GM21526 (cell line): ENCODE data around the gene GYPC.
"Not testable (repeated sequence)": the region's sequence is repeated elsewhere in the genome, so short reads cannot be mapped to it uniquely, and the experiment has no call there.

Experiments
- ATAC-seq: cut with Tn5 transposase; IDR thresholded peaks from one replicate; pipeline ENCODE4 v1.9.1; 2021; ENCODE audit warnings: moderate library complexity; ENCODE audit not compliant: unreplicated experiment, low FRiP score

GYPC gene

DNA sequence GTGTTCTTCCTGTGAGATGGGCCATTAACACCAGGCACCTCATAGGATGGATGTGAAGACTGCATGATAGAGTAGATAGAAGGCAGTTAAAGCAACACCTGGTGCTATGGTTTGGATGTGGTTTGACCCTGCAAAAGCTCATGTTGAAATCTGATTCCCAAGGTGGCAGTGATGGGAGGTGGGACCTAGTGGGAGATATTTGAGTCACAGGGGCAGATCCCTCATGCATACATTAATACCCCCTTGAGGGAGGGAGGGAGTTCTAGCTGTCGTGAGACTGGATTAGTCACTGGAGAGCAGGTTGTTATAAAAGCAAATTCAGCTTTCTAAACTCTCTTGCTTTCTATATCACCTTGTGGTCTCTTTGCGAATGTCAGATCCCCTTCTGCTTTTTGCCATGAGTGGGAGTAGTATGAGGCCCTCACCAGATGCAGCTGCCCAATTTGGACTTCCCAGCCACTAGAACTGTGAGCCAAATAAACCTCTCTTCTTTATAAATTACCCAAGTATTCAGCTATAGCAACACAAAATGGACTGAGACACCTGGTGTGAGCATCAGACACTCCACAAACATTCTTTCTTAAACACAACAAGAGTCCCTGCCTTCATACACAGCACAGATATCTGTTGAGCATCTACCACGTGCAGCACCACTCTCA is 37.1 kb downstream of the GYPC start:
- not testable (repeated sequence) for ATAC-seq

DNA sequence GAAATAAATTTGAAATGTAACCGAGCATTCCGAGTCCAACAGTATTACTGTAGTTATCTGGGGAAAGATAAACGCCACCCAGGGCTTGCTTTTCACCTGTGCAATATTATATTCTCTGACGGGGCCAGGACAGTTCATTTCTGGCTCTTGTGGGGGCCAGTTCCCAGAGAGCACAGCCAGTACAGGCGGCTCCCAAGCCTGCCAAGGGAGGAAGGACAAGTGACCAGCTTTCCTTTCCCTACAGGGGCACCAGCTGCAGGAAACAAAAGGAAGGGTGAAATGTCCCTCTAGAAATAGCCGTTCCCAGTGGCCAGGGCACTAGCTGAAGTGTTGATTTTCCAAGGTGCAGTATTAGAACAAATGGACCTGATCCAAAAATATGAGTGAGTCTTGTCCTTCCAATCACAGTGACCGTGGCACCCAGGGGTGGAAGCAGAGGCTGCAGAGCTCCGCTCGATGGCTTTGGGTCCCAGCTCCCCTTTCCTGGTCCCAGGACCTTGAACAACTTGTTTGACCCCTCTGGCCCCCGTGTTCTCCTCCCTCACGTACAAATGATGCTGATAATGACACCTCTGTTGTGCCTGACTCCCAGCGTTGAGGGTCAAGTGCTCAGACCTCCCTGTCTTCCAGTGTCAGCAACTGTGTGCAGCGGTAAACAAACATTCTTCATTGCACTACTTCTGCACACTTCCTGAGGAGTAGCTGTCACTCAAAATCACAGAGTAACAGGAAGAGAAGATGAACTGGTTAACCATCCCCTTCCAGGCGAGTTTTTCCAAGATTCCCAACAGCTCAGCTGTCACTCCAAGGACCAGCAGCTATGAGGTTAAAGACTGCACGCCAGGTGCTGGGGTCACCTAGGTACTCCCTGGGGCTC is 40.9 kb downstream of the GYPC start:
- no peak for ATAC-seq

DNA sequence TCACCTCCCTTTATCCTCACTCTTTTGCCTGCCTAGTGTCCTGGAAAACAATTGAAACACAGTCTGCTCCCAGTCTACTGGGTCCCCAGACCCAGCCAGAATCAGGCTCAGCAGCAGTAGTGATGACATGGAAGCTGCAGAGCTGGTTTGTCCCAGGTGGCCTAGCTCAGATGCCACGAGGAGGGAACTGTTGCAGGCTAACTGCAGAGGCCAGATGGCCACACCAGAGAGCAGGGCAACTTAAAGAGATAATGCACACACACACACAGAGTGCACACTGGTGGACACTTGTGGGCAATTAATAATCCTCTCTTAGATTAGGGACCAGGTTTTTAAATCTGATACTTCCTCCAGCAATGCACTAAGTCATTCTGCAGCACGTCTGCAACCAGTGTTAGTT is 42.4 kb downstream of the GYPC start:
- no peak for ATAC-seq

DNA sequence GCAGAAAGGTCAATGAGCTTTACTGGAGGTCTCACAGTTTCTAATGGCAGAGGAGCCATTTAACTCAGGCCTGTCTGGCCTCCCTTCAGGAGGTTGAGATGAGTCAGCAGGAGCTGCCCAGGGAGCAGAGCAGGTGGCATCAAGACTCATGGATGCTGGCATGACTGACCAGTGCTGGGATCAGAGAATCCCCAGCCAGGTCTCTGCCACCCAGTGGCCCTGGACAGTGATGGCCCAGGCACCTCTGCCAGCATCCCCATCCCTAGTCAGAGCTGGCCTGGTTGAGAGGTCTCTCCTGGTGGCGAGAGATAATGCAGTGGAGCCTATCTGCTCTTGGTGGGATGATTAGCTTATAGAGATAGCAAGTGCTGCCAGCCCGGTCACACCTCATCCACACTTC is 43.1 kb downstream of the GYPC start:
- no peak for ATAC-seq

DNA sequence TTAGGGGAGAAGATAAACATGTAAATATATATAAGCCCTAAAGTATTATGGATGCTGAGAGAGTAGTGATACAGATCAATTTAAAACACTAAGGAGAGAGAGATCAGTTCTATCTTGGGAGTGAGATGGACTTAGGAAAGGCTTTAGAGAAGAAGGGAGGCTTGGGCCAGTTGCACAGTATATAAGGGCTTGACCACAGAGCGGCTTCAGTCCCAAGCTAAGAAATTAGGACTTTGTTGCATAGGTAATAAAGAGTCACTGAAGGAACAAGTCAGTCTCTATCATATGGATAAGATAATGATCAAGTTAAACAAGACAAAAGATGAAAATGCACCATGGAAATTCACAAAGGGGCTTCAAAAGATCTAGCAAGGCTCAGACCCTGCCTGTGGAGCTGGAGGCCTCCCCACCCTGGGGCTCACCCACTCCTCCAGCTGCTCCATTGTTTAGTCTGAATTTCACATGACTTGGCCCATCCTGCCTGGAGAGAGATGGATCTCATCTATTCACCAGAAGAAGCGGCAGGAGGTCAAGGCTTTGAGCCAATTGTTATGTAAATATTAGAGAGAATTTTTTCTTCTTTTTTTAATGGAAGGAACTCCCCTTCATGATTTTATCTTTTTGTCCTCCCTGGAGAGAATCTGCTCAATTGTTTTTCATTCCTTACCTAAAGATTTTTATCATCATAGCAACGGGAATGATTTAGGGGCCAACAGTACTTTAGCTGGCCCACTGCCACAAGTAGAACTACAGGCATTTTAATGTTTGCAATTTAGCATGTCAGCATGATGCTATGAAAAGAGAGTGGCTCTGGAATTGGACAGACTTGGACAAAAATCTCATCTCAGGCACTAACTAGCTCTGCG is 44.0 kb downstream of the GYPC start:
- ATAC-seq = no peak

DNA sequence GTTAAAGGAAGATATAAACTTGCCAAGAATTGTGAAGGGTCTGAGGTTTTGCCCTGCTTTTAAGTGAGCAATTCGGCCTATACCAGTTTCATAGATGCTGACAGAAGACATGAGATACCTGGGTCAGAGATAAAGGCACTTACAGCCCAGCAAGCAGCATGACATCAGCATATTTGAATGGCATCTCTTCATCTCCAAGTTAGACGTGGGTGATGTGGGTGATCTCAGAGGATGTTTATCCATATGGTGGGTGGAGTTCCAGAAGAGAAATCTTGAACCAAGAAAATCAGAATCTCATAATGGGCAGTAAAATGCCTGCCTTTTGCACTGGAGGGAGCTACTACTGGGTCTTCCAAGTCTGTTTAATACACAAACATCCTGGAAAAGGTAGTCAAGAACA is 44.7 kb downstream of the GYPC start:
- ATAC-seq = no peak

DNA sequence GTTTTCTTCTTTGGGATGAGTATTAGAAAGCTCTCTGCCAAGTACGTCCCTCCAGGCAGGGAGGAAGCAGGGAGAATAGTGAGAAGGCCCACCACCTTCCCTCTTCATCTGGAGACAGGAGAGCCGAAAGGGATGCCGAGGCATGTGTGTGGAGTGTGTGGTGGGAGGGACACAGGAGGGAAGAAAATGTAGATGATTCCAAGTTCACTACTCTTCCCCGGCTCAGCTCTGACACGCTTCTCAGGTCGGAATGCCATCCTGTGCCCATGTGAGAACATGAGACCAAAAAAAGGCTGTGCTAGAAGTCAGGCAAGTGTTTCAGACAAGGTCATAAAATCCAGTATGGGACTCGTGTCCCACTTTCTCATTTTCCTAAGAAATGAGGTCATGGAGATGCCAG is 47.4 kb downstream of the GYPC start:
- ATAC-seq = no peak

DNA sequence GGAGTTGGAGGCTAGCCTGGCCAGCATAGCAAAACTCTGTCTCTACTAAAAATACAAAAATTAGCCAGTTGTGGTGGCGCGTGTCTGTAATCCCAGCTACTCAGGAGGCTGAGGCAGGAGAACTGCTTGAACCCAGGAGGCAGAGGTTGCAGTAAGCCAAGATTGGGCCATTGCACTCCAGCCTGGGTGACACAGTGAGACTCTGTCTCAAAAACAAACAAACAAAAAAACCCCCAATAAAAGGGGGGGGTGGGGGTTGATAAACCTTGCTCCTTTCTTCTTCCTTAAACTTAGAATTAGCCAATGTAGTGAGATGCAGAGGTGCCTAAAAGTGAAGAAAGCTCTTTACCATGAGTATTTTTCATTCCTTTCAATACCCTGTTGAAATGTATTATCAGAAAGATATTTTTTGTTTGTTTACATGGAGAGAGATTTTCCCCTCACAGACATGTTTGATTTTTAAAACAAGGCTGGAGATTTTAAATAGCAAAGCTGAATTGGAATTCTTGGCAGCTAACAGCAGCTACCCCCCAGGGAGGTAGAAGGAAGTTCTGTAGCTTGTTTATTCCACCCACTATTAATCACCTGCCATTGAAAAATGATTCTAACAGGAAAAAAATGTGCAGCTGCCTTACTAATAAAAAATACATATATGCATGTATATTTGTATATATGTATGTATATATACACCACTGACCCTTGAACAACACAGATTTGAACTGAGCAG is 48.6 kb downstream of the GYPC start:
- no peak for ATAC-seq

DNA sequence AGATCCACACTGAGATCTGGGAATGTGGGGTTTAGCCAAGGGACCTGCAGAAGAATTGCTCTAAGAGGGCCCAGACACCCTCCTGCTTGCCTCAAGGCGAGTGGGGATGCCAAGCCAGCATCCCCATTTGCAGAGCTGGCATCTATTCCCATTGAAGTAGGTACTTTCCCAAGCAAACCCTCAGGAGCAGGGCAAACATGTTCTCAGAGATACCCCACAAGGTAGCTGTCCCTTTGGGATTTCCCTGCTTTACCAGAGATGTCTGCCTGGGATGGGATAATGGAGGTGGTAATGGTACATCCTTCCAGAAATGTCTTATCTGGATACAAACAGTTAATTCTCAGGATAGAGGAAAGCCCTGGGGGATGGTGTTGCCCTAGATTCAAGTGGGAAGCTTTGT is 51.2 kb downstream of the GYPC start:
- ATAC-seq = no peak

DNA sequence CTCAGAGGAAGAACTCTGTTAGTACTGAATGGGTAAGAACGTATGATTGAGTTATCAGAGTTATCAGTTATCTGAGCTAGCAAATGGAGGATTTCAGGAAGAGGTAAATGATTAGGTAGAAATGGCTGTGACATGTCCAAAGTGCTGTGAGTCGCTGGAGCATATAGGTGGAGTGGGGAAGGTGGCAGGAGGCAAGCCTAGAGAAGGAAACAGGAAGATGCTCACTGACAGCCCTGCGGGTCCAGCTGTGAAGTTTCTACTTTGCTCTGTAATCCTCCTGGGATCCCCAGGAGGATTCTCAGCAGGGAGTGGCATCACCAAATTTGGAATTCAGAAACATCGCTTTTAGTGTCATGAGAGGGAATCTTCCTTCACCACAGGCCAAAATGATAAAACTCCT is 52.0 kb downstream of the GYPC start:
- no peak for ATAC-seq

DNA sequence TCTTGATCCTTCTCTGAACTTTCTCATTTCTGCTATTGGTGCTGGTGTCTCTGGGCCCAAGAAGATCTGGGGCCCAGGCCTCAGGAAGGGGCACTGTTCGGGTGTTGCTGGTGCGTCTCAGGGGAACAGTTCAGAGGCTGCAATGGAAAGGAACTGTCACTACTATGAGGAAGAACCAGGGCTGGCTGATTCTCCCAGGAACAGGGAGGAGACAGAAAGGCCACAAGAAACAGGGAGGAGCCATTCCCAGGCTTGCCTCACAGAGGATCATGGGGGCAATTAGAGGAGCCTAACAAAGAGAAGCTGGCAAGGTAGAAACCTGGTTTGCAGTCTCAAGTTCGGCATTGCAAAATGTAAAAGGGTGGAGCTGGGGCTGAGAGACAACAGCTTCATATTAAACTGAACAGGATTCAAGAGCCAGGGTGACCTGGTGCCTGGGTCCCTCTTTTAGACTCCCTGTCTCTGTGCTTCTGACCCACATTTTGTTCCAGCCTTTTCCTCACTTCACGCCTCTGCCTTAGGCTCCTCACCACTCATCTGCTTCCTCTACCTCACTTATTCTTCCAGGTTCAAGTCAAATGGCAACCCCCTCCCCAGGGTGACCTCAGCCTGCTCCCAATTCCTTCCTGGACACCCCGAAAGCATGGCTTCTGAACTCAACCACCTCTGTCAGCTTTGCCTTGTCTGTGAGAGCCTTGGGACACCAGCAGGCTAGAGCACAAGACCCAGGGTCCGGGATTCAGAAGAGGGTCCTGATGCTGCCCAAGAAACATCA is 58.4 kb downstream of the GYPC start:
- ATAC-seq = no peak

DNA sequence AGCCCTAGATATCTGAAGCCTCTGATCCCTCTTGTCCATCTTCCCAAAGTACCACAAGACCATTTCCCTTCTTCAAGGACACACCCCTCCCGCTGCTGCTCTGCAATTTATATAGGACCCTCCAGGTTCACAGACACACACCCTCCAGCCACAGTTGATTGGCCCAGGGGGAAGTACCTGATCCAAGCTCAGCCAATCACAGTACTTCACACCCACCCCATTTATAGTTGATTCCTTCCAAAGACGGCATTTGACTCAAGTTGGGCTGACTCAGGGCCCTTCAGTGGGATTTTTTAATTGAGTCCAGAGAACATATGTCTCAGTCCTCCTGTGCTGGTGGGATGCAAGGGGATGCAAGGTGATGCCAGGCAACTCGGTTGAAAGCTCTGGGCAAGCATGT is 59.2 kb downstream of the GYPC start:
- no peak for ATAC-seq

DNA sequence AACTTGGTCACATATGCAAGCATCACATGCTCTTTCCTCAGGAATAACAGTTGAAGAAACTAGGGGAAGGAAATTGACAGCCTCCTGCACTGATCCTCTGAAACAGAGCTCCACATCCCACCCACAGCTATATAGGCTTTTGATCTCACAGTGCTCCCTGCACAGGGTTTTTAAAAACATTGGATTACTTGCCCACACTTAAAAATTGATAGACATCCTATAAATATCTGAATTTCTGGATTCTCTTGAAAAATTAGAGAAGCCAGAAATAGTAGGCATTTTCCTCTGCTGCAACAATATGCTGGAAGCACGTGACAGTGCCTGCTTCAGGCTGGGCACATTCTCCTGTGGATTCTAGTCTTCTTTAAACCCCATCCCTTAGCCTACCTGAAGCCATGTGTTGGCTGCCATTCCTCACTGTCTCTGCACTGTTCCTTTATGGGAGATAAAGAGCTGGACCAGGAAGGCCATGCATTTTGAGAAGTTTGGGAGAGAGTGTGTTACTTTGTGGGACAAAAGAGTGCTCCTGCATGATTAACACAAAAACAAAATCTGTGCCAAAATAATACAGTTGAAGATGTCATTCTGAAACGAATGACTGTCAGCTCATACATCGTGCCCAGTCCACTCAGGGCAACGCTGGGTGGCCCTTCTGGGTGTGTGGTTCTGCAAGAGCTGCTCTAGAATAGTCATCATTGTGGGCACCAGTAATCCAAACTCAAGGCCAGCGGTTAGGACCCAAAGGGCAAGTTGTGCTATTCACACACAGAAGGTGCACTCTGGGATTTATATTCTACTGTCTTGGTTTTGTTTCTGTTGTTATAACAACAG is 59.8 kb downstream of the GYPC start:
- ATAC-seq = no peak

DNA sequence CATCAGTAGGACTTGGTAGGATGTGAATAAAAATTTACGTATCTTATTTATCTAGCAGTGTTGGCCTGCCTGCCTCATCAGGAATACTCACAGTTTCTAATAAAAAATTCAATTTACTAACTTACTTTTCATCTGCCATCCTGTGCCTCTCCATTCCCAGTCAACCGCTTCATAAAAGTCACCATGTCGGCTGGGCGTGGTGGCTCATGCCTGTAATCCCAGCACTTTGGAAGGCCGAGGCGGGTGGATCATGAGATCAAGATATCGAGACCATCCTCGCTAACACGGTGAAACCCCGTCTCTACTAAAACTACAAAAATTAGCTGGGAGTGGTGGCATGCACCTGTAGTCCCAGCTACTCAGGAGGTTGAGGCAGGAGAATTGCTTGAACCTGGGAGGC is 61.3 kb downstream of the GYPC start:
- not testable (repeated sequence) for ATAC-seq

DNA sequence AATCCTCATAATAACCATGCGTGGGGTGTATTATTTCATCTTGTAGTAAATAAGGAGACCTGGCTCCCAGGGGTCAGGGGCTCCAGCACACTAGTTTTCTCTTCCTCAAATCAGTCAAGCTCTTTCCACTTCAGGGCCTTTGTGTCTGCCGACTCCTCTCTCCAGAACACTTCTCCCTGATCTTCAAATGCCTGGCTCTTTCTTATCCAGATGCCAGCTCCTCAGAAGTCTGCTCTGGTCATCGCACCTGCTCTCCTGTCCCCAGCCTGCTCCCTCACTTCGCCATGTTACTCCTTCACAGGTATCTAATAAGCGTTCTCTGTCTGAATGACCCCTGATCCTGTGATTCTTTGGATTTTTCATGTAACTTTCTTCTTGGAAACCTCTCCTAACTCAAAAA is 62.0 kb downstream of the GYPC start:
- ATAC-seq = no peak

DNA sequence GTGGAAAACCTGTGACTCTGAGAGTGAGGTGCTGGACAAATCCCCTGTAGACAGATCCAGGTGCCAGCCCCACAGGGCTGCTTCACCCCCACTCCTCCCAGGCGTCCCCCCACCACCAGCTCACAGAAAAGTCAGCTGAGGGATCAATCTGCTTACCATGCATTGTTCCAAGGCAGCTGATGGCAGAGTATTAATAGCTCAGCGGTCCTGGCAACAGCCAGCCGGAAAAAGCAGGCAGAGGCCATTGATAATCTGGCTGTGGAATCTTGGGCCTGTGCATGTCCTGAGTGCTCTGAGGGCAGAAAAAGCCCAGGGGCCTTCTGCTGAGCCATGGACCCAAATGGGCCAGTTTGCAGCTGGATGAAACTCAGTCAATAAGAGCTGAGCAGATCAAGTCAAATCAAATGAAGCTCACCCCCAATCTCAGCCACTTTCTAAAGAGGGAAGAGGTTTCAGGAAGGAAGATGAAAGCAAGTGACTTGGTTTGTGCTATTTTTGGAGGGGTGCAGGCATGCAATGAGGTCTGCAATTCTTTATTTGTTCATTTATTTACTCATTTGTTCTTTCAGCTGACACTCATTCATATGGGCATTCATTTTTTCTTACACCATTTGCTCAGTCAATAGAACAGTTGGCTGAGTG is 63.4 kb downstream of the GYPC start:
- ATAC-seq = no peak

DNA sequence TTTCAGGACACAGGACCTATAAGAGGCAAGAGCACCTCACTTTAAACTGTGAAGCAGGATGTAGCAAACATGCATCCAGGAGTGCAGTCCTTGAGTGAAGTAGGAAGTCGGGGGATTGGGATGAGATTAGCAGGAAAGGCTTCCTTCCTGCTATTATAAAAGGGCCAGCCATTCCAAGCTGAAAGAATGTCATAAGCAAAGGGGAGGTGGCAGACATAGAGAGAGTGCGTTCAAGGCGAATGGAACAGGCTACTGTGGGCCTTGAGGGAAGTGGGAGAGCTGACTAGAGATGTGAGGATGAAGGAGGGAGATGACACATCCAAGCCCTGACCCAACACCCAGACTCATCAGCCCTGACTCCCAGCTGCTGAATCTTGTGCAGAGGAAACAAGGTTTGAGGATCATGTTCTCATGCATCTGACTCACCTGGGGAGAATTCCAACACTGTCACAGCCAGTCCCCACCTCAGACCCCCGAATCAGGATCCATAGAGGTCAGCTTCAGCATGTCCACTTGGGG is 63.9 kb downstream of the GYPC start:
- no peak for ATAC-seq

DNA sequence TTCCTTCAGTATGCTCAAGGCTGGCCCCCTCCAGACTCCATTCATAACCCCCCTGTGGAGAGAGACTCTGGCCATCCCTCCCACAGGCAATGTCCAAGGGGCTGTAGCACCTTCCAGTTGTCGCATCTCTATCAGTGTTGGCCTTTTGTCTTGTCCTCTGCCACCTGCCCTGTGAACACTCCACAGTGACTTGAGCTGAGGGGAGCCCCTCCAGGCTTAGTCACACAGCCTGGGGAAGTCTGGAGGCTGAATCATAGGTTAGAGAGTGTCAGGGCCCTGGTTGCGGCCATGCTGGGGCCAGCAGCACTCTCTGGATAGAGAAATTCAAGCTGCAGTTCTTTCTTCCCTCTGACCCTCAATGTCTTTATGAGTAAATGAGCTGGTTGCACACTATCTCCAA is 64.7 kb downstream of the GYPC start:
- no peak for ATAC-seq
